ENCODE measurements around the gene FILIP1L.

- TF ChIP-seq CTCF (IDR thresholded peaks at IDR 0.05; ENCODE audit: control extremely low read depth in 1 of 3, insufficient read depth in 1 of 3, low read depth in 1 of 3, low read length in 3 of 3) (no peak), KDM1A (IDR thresholded peaks at IDR 0.05; ENCODE audit: borderline replicate concordance, low read length) (no peak)
Measured at GRCh38 chr3:99915906-99916432, 198.3 kb downstream of the FILIP1L start.

Data from H1 (cell line).